Neutrophil (primary cell): ENCODE data around the gene ABCB6.

Experiments
- H3K27ac ChIP-seq: fragments of 200-600 bp; sonication (generic); 2 replicates; pipeline ENCODE4 v1.5.1; 2016; ENCODE audit warnings: mild to moderate bottlenecking, moderate library complexity
- H3K27me3 ChIP-seq: fragments of 200-600 bp; sonication (generic); 2 replicates; pipeline ENCODE4 v1.6.0; 2016; ENCODE audit warnings: mild to moderate bottlenecking
- H3K36me3 ChIP-seq: fragments of 200-600 bp; sonication (generic); 2 replicates; pipeline ENCODE4 v1.5.1; 2017
- H3K4me1 ChIP-seq, 2 experiments: fragments of 200-600 bp in 1 of 2; sonication (generic) in 1 of 2; 1 replicate in 1 of 2; 2 replicates in 1 of 2; pipeline versions ENCODE4 v1.5.1 to v1.6.1; 2013 to 2016; ENCODE audit warnings: low read depth in 1 of 2, low read length in 1 of 2, mild to moderate bottlenecking in 1 of 2, moderate library complexity in 1 of 2; ENCODE audit not compliant: control insufficient read depth in 1 of 2, insufficient read depth in 1 of 2
- H3K4me3 ChIP-seq, 2 experiments: fragments of 200-600 bp in 1 of 2; sonication (generic) in 1 of 2; 1 replicate in 1 of 2; 2 replicates in 1 of 2; pipeline ENCODE4 v1.5.1; 2013 to 2016; ENCODE audit warnings: low read depth in 1 of 2, low read length in 1 of 2, mild to moderate bottlenecking in 1 of 2, moderate library complexity in 1 of 2
- H3K9me3 ChIP-seq: fragments of 200-600 bp; sonication (generic); 2 replicates; pipeline ENCODE4 v1.5.1; 2016
- TF ChIP-seq, protein P1 (sequence below): fragments of 200-600 bp; sonication (generic); IDR thresholded peaks from 2 replicates; pipeline ENCODE4 v1.5.1; 2016; ENCODE audit warnings: antibody characterized with exemption

ABCB6 gene

DNA sequence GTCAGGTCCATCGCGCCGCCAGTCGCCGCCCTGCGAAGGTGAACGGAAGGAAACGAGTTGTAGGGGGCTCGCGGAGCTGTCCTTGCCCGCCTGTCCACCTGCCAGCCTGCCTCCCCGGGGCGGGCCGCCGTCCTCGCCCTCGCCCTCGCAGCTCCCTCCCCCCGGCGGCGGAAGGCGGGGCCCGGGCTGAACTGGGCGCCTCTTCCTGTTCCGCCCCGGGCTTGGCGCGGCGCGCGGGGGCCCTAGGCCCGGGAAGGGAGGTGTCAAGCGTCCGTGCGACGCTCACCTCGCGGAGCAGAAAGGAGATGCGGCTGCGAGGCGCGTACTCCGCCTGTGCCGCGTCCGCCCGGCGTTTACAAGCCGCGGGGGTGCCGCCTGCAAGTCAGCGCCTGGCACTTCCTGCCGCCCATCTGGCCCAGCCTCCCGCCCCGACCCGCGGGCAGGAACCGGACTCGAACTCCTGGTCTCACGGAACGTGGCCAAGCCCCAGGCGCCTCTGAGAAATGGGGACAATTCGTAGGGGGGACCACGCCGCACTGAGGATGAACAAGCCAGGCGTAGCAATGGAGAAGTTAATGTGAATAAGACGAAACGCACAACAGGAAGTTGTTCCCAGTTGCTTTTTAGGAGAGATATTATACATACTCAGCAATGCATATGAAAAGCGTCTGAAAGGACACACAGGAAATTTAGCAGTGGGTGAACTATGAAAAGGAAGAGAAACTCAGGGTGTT, 41.8 kb downstream of the ABCB6 start, which contains the start of gene CNPPD1:
Gene CNPPD1 (minus strand): TSS at position 108 of the 734 bp plus-strand sequence. CDS start 97 bp downstream, at position 11.
- TF ChIP-seq, protein P1, sequence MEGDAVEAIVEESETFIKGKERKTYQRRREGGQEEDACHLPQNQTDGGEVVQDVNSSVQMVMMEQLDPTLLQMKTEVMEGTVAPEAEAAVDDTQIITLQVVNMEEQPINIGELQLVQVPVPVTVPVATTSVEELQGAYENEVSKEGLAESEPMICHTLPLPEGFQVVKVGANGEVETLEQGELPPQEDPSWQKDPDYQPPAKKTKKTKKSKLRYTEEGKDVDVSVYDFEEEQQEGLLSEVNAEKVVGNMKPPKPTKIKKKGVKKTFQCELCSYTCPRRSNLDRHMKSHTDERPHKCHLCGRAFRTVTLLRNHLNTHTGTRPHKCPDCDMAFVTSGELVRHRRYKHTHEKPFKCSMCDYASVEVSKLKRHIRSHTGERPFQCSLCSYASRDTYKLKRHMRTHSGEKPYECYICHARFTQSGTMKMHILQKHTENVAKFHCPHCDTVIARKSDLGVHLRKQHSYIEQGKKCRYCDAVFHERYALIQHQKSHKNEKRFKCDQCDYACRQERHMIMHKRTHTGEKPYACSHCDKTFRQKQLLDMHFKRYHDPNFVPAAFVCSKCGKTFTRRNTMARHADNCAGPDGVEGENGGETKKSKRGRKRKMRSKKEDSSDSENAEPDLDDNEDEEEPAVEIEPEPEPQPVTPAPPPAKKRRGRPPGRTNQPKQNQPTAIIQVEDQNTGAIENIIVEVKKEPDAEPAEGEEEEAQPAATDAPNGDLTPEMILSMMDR = no peak
- peak within 1 kb of the TSS; percentile 84 to 95 for H3K4me3 ChIP-seq
- peaks cover 53 to 64% of the 10 kb centered on the region in 2 experiments for H3K4me1 ChIP-seq
- H3K27ac ChIP-seq = peak within 1 kb of the TSS; percentile 100
- H3K9me3 ChIP-seq = no peaks in the 10 kb centered on the region
- peaks cover 63% of the 10 kb centered on the region for H3K36me3 ChIP-seq
- no peaks in the 10 kb centered on the region for H3K27me3 ChIP-seq

DNA sequence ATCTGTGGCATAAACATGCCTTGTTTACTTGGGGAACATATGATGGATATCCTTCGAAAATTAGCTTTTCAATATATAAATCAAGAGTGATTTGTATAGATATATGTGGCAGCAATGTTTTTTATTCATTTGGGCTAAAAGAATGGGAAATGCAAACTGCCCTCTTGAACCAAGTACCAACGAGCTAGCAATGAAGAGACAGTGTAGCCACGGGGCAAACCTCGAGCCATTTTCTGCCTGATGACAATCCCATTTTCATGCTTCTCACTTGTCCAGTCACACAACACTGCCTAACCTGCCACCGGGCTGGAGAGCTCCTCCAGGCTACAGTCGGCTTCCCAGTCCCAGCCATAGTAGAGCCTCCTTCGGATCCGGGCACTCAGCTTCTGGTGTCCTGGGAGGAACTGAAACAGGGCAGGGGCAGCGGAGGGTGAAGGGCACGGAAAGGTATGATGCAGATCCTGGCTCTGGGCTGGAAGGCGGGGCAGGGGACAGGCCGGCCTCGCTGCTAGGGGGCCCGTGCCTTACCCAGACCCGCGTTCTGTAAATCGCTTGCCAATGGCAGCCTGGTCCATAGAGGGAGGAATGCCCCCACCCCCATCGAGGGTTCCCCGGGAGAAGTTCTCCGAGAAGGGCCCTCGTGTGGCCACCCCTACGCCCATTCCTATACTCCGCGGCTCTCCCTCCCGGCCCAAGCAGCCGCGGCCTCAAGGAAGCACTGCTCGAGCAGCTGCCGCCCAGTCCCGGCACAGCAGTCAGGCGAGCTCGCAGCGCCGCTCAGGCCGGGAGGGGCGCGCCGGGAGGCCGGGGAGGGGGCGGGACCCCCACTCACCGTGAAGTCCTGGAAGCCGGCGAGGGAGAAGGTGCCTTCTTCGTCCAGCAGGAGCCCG, 42.6 kb downstream of the ABCB6 start:
- H3K4me1 ChIP-seq = peaks cover 45 to 56% of the 10 kb centered on the region in 2 experiments

DNA sequence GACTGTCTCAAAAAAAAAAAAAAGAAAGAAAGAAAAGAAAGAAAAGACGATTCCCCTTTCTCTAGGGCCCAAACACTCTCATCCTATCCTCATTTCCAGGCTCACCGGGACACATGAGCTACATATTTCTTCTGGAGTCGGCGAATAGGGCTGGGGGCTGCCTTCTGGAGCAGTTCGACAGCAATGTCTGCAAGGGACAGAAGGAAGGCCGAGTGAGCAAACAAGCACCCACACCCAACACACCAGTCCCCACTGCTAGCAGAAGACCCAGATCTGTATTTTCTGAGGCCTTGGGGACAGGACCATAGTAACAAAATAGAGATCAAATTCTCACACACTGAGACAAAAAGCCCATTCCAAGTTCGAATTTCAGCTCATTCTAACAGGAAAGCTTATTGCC, 43.3 kb downstream of the ABCB6 start:
- peaks cover 38 to 49% of the 10 kb centered on the region in 2 experiments for H3K4me1 ChIP-seq
- H3K36me3 ChIP-seq = peaks cover 49% of the 10 kb centered on the region
- TF ChIP-seq, protein P1 = no peak
- no peaks in the 10 kb centered on the region for H3K9me3 ChIP-seq
- no peaks in the 10 kb centered on the region for H3K27me3 ChIP-seq
- H3K27ac ChIP-seq = peak overlapping the region; percentile 100
- peak overlapping the region; percentile 84 to 95 for H3K4me3 ChIP-seq

More for the DNA sequence above, 42.6 kb downstream of the ABCB6 start:
- Histone ChIP-seq H3K9me3 (no peaks in the 10 kb centered on the region), H3K27ac (peak overlapping the region; percentile 100), H3K4me3 (peak overlapping the region; percentile 84 to 95), H3K27me3 (no peaks in the 10 kb centered on the region), H3K36me3 (peaks cover 56% of the 10 kb centered on the region)
- TF ChIP-seq, protein P1 = no peak

DNA sequence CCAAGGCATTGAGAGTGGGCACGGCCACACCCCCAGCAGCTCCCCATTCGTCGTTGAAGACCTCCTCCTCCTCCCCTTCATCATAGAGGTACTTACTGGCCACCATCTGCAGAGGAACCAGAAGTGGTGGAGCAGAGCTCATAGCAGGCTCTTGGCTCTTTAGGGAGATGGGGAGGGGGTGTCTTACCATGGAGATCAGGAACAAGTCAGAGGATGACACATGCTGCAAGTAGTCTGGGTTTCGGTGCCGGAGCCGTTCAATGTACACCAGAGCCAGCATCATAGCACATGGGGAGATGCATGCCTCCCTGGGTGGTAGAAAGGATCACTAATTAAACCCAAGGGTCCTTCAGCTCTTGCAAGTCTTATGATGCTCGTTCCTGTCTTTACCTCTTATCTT, 44.0 kb downstream of the ABCB6 start:
- H3K27me3 ChIP-seq = no peaks in the 10 kb centered on the region
- peaks cover 31 to 42% of the 10 kb centered on the region in 2 experiments for H3K4me1 ChIP-seq
- TF ChIP-seq, protein P1 = no peak
- H3K36me3 ChIP-seq = peaks cover 42% of the 10 kb centered on the region
- no peaks in the 10 kb centered on the region for H3K9me3 ChIP-seq
- no peak overlapping the region for H3K27ac ChIP-seq
- no peak overlapping the region for H3K4me3 ChIP-seq

DNA sequence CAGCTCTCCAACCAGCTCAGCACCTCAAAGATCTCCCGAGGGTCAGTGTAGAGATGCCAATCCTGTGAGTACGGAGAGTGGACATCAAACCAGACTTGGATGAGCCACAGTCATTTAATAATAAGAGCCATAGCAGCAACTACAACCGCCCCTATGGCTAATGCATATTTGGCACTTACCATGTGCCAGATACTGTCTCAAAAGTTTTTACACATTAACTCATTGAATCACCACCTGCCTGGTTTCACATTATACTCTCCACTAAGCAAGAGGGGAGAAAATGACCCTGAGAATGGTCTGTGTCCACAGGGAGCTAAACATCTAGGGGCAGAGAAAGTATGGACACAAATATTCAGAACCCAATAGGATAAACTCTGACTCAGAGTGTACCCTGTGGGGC, 44.6 kb downstream of the ABCB6 start:
- TF ChIP-seq, protein P1 = no peak
- H3K27ac ChIP-seq = no peak overlapping the region

More for the DNA sequence above, 44.6 kb downstream of the ABCB6 start:
- peaks cover 25 to 36% of the 10 kb centered on the region in 2 experiments for H3K4me1 ChIP-seq
- no peaks in the 10 kb centered on the region for H3K27me3 ChIP-seq
- peaks cover 36% of the 10 kb centered on the region for H3K36me3 ChIP-seq
- no peaks in the 10 kb centered on the region for H3K9me3 ChIP-seq
- no peak overlapping the region for H3K4me3 ChIP-seq
